RCC 7860 (cell line): ENCODE data around the gene SCD5.

Source experiments
- DNase-seq: peaks from one replicate; pipeline ENCODE4 v3.0.0-alpha.2; 2015; ENCODE audit warnings: low spot score
- FAIRE-seq: peaks from 2 replicates; lab custom pipeline; 2012; peaks lifted over from hg19 to GRCh38; lab: Jason Lieb, UNC

SCD5 gene

GRCh38 chr4:82739287-82740190 lies 59.1 kb downstream of the SCD5 start:
- DNase-seq: peak; percentile 35

GRCh38 chr4:82737354-82737753 lies 61.2 kb downstream of the SCD5 start:
- DNase-seq: no peak
- FAIRE-seq: no peak

More at GRCh38 chr4:82739287-82740190, 59.1 kb downstream of the SCD5 start:
- FAIRE-seq: no peak

- DNase-seq: no peak
- no peak for FAIRE-seq
Observed at GRCh38 chr4:82733636-82734035, 65.0 kb downstream of the SCD5 start.

- no peak for DNase-seq
Observed at GRCh38 chr4:82728301-82728700, 70.3 kb downstream of the SCD5 start.

GRCh38 chr4:82726596-82726995 lies 72.0 kb downstream of the SCD5 start:
- DNase-seq (no peak), FAIRE-seq (no peak)

More at GRCh38 chr4:82728301-82728700, 70.3 kb downstream of the SCD5 start:
- FAIRE-seq: no peak

GRCh38 chr4:82721819-82722423 lies 76.7 kb downstream of the SCD5 start:
- no peak for DNase-seq

GRCh38 chr4:82718162-82718940 lies 80.2 kb downstream of the SCD5 start:
- DNase-seq: no peak
- no peak for FAIRE-seq

More at GRCh38 chr4:82721819-82722423, 76.7 kb downstream of the SCD5 start:
- FAIRE-seq: no peak

- no peak for DNase-seq
- FAIRE-seq: no peak
Observed at GRCh38 chr4:82715731-82716617, 82.6 kb downstream of the SCD5 start.

- FAIRE-seq (no peak), DNase-seq (no peak)
Observed at GRCh38 chr4:82713856-82714255, 84.7 kb downstream of the SCD5 start.

- DNase-seq (no peak), FAIRE-seq (no peak)
Observed at GRCh38 chr4:82712561-82712960, 86.0 kb downstream of the SCD5 start.

- no peak for DNase-seq
- no peak for FAIRE-seq
Observed at GRCh38 chr4:82711158-82711785, 87.3 kb downstream of the SCD5 start.

GRCh38 chr4:82710197-82710929 lies 88.2 kb downstream of the SCD5 start:
- FAIRE-seq (no peak), DNase-seq (no peak)

- DNase-seq (no peak), FAIRE-seq (no peak)
Observed at GRCh38 chr4:82708982-82709381, 89.6 kb downstream of the SCD5 start.

- FAIRE-seq (no peak), DNase-seq (no peak)
Observed at GRCh38 chr4:82706349-82707000, 92.1 kb downstream of the SCD5 start.

GRCh38 chr4:82705928-82706300 lies 92.7 kb downstream of the SCD5 start:
- DNase-seq: no peak

GRCh38 chr4:82705169-82705927 lies 93.2 kb downstream of the SCD5 start:
- no peak for DNase-seq
- no peak for FAIRE-seq

More at GRCh38 chr4:82705928-82706300, 92.7 kb downstream of the SCD5 start:
- FAIRE-seq: no peak

GRCh38 chr4:82704156-82704555 lies 94.4 kb downstream of the SCD5 start:
- no peak for FAIRE-seq
- DNase-seq: no peak

GRCh38 chr4:82698412-82698811 lies 100.2 kb downstream of the SCD5 start:
- no peak for DNase-seq
- no peak for FAIRE-seq
